Effector memory CD4-positive, alpha-beta T cell (primary cell): ENCODE measurements around the gene ACTN2.

Experiments
- DNase-seq, 3 donors: peaks; one replicate each; pipeline ENCODE4 v3.0.0-alpha.2; 2020
- H3K27ac ChIP-seq: 2 replicates; pipeline ENCODE4 v1.7.0; 2013; ENCODE audit warnings: mild to moderate bottlenecking, low read length, moderate library complexity; ENCODE audit not compliant: insufficient read depth, poor library complexity, severe bottlenecking
- H3K27me3 ChIP-seq: replicated peaks from 2 replicates; pipeline ENCODE4 v1.7.0; 2013; ENCODE audit warnings: mild to moderate bottlenecking, low read length; ENCODE audit not compliant: insufficient read depth, control insufficient read depth, poor library complexity, severe bottlenecking
- H3K36me3 ChIP-seq: 2 replicates; pipeline ENCODE4 v1.7.0; 2013; ENCODE audit warnings: mild to moderate bottlenecking, low read length, moderate library complexity; ENCODE audit not compliant: control insufficient read depth, insufficient read depth
- H3K4me1 ChIP-seq: 2 replicates; pipeline ENCODE4 v1.7.0; 2013; ENCODE audit warnings: low read length, mild to moderate bottlenecking; ENCODE audit not compliant: control insufficient read depth, insufficient read depth, poor library complexity, severe bottlenecking
- H3K4me3 ChIP-seq: 2 replicates; pipeline ENCODE4 v1.7.0; 2013; ENCODE audit warnings: low read length, low read depth, mild to moderate bottlenecking; ENCODE audit not compliant: insufficient read depth, poor library complexity, severe bottlenecking
- H3K9me3 ChIP-seq: 2 replicates; pipeline ENCODE4 v1.7.0; 2013; ENCODE audit warnings: mild to moderate bottlenecking, low read length, moderate library complexity; ENCODE audit not compliant: control insufficient read depth

ACTN2 gene

DNA sequence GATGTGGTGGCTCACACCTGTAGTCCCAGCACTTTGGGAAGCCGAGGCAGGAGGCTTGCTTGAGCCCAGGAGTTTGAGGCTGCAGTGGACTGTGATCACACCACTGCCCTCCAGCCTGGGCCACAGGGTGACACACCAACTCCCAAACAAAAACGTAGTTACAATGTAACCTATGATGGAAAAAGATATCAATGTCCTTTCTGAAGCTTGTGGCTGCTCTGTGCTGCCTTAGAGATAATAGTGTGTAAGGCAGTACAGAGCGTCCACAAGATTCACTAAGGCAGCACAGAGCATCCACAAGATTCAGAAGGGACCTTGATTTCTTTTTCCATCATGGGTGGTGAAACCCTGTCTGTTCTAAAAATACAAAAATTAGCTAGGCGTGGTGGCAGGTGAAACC is 42.5 kb downstream of the ACTN2 start:
- Histone ChIP-seq H3K4me3 (no peak overlapping the region), H3K4me1 (no peaks in the 10 kb centered on the region), H3K36me3 (no peaks in the 10 kb centered on the region), H3K27me3 (no peaks in the 10 kb centered on the region), H3K9me3 (no peaks in the 10 kb centered on the region), H3K27ac (no peak overlapping the region)
- DNase-seq = no peak

GRCh38 chr1:236733653-236734052 is 47.4 kb downstream of the ACTN2 start:
- Histone ChIP-seq H3K4me1 (no peaks in the 10 kb centered on the region), H3K36me3 (no peaks in the 10 kb centered on the region), H3K4me3 (no peak overlapping the region), H3K27ac (no peak overlapping the region), H3K27me3 (no peaks in the 10 kb centered on the region), H3K9me3 (no peaks in the 10 kb centered on the region)
- DNase-seq = no peak

DNA sequence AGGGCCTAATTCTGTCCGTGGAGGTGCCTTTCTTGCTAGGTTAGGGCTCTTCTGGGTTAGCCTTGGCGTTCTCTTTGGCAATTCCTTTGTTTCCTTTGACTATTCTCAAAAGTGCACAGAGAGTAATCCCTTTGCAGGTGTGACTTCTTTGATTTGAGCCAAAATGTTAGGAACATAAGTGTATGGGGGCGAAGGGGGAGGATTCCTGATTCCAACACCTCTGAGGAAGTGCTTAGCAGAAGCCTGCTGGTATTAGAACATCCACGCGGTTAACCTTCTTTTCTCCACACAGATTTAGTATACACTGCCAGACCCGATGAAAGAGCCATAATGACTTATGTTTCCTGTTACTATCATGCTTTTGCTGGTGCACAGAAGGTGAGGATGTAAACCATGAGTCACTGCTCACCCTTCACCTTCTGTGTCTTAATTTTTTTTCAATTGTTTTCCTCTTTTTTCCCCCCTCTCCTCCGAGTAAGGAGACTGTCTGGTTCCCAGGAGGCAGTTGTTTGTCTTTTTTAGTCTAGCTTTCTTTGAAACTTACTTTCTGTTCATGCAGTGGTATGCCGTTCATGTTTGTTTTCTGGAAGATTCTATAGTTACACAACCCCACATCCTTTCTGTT is 48.0 kb downstream of the ACTN2 start:
- no peaks in the 10 kb centered on the region for H3K4me1 ChIP-seq
- no peaks in the 10 kb centered on the region for H3K9me3 ChIP-seq
- H3K27me3 ChIP-seq = no peaks in the 10 kb centered on the region
- no peaks in the 10 kb centered on the region for H3K36me3 ChIP-seq
- no peak overlapping the region for H3K27ac ChIP-seq
- no peak overlapping the region for H3K4me3 ChIP-seq
- no peak for DNase-seq

DNA sequence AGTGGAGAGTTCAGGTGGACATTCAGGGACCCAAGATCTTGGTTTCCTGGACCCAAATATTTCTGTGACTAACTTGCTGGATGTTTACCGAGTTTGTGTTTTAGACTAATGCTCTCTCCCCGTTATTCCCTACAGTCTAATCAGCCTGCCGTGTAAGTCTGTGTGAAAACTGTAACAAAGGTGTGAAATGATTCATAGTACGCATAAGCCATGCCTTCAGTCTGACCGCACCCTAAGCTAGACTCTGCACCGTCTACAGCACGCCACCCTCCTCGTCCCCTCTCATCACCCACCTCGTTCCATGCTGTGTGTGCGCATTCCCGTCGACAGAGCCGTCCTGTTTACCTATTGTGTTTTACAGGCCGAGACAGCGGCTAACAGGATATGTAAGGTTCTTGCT is 50.5 kb downstream of the ACTN2 start:
- H3K27me3 ChIP-seq = no peaks in the 10 kb centered on the region
- no peak for DNase-seq
- no peaks in the 10 kb centered on the region for H3K36me3 ChIP-seq
- H3K4me3 ChIP-seq = no peak overlapping the region
- H3K9me3 ChIP-seq = no peaks in the 10 kb centered on the region
- no peaks in the 10 kb centered on the region for H3K4me1 ChIP-seq
- no peak overlapping the region for H3K27ac ChIP-seq

DNA sequence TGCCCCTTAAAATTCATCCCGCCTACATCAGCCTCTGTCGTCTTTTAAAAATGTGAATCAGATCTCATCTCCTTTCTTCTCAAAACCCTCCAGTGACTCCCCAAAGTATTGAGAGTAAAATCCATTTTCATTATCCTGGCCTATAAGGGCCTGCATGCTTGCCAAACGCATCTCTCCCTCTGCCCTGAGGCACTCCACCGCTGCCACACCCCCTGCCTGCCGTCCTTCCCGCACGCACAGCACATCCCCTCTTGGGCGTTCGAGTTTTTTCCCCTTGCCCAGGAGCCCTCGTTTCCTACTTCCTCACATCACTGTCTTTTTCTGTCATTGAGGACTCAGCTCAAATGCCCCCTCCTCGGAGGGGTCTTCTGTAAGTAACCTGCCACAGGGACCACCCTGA is 55.5 kb downstream of the ACTN2 start:
- Histone ChIP-seq H3K27me3 (no peaks in the 10 kb centered on the region), H3K9me3 (no peaks in the 10 kb centered on the region), H3K27ac (no peak overlapping the region), H3K36me3 (no peaks in the 10 kb centered on the region), H3K4me3 (no peak overlapping the region), H3K4me1 (no peaks in the 10 kb centered on the region)
- no peak for DNase-seq

- Histone ChIP-seq H3K4me1 (no peaks in the 10 kb centered on the region), H3K36me3 (no peaks in the 10 kb centered on the region), H3K9me3 (no peaks in the 10 kb centered on the region), H3K27me3 (no peaks in the 10 kb centered on the region), H3K27ac (no peak overlapping the region), H3K4me3 (no peak overlapping the region)
- DNase-seq = no peak
Observed at GRCh38 chr1:236742421-236743160, 56.3 kb downstream of the ACTN2 start.

DNA sequence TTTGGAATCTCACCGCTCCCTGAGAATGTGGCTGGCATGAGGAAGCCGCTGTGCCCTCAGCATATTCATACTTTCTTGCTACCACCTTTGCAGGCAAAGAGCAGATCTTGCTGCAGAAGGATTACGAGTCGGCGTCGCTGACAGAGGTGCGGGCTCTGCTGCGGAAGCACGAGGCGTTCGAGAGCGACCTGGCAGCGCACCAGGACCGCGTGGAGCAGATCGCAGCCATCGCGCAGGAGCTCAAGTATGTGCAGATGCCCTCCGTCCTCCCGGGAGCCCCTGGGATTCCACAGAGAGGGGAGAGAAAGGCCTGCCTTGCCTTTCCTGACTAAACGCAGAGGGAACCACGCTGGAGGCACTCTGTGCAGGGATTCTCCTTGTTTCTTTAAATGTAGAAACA is 58.2 kb downstream of the ACTN2 start:
- H3K27me3 ChIP-seq = no peaks in the 10 kb centered on the region
- DNase-seq = no peak
- H3K36me3 ChIP-seq = no peaks in the 10 kb centered on the region
- H3K4me3 ChIP-seq = no peak overlapping the region
- no peak overlapping the region for H3K27ac ChIP-seq
- no peaks in the 10 kb centered on the region for H3K4me1 ChIP-seq
- H3K9me3 ChIP-seq = no peaks in the 10 kb centered on the region

DNA sequence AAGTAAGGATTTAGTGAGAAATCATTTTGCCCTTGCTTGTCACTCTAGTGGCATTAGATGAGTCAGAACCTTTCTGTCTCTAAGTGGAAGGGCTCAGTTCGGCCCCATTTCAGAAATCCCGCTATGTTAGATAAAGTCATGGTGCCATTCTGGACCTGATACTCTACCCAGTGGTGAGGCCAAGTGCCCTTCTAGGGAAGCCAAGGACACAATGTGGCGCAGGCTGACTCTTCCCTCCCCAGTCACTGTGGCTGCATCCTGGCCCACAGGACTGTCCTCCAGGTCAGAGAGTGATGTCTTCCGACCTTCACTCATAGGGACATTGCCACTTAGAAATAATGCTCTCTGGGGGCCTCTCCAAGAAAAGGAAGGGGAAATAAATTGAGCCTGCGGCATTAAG is 60.5 kb downstream of the ACTN2 start:
- Histone ChIP-seq H3K36me3 (no peaks in the 10 kb centered on the region), H3K27ac (no peak overlapping the region), H3K4me3 (no peak overlapping the region), H3K9me3 (no peaks in the 10 kb centered on the region), H3K27me3 (no peaks in the 10 kb centered on the region), H3K4me1 (no peaks in the 10 kb centered on the region)
- no peak for DNase-seq

- Histone ChIP-seq H3K27me3 (no peaks in the 10 kb centered on the region), H3K36me3 (no peaks in the 10 kb centered on the region), H3K27ac (no peak overlapping the region), H3K9me3 (no peaks in the 10 kb centered on the region), H3K4me1 (no peaks in the 10 kb centered on the region), H3K4me3 (no peak overlapping the region)
- DNase-seq = no peak
Observed at GRCh38 chr1:236747311-236747985, 61.1 kb downstream of the ACTN2 start.

DNA sequence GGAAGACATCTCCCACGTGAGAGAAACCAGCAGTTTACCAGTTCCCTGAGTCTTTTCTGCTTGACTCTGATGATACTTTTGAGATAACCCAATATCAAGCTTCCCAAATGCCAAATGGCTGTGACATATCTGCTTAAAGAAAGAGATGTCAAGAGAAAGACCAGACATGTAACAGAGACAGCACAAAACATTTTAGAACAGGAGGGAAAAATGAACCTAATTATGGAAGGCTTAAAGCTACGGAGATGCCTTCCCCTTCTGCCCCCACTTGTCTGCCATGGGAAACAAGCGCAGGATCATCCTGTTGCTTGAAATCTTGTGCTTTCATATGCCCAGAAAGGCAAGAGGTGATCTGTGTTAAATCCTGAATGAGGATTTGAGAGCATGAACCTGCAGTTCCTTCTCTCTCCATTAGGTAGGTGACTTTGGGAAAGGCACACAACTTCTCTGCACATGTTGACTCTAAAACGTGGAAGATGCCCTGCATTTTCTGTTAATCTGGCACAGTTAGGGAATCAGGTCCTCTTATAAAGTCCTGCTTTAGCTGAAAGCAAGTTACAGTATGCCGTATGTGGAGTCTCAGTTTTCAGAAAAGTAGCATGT is 62.1 kb downstream of the ACTN2 start:
- DNase-seq = no peak
- no peak overlapping the region for H3K4me3 ChIP-seq
- H3K9me3 ChIP-seq = no peaks in the 10 kb centered on the region
- no peaks in the 10 kb centered on the region for H3K27me3 ChIP-seq
- no peaks in the 10 kb centered on the region for H3K4me1 ChIP-seq
- no peaks in the 10 kb centered on the region for H3K36me3 ChIP-seq
- no peak overlapping the region for H3K27ac ChIP-seq
